Astrocyte of the cerebellum (primary cell): Measurements from ENCODE around the gene CHSY3.

Source experiments
- DNase-seq: peaks from one replicate; pipeline ENCODE4 v3.0.0-alpha.2; 2011; ENCODE audit warnings: low read depth
- H3K4me3 ChIP-seq: 2 replicates; pipeline ENCODE4 v1.5.1; 2011; ENCODE audit warnings: mild to moderate bottlenecking, low read depth, low read length, moderate library complexity
- CTCF ChIP-seq: IDR thresholded peaks from 2 replicates; pipeline ENCODE4 v1.5.1; 2012; ENCODE audit warnings: low read length, low read depth, moderate library complexity, mild to moderate bottlenecking; ENCODE audit errors: missing control alignments
- in situ Hi-C: cut with HindIII; loops from 2 replicates; pipeline ENCODE4 v1.10.0; 2017; ENCODE audit warnings: low sequenced_read_pairs

CHSY3 gene

GRCh38 chr5:130037905-130038304, 133.6 kb downstream of the CHSY3 start:
- no peak for TF ChIP-seq CTCF
- no peak for DNase-seq
- in situ Hi-C loops: no loop called here
- no peak overlapping the region for H3K4me3 ChIP-seq

- in situ Hi-C loops: no loop called here
- no peak for TF ChIP-seq CTCF
- H3K4me3 ChIP-seq: no peak overlapping the region
- no peak for DNase-seq
Observed at GRCh38 chr5:130043834-130044233, 139.6 kb downstream of the CHSY3 start.

GRCh38 chr5:130045334-130045733, 141.1 kb downstream of the CHSY3 start:
- H3K4me3 ChIP-seq: no peak overlapping the region
- in situ Hi-C loops: no loop called here
- TF ChIP-seq CTCF: no peak
- no peak for DNase-seq

DNA sequence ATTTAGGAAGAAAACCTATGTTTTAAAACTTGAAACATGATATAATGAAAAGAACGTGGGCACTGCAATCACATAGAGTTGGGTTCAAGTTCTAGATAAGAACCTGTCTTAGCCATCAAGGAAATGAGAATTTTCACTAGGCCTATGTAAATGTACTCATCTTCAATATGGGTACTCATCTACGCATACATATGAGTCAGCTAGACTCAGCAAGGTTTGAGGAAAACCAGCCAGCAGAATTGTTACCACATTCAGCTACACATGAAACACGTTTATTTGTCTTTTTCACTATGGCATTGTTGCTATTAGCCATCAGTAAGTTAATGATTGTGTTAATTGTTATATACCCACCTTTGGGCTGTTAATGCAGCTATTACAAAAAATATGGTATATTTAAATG, 146.3 kb downstream of the CHSY3 start:
- no peak overlapping the region for H3K4me3 ChIP-seq
- TF ChIP-seq CTCF: no peak
- in situ Hi-C loops: no loop called here
- no peak for DNase-seq

DNA sequence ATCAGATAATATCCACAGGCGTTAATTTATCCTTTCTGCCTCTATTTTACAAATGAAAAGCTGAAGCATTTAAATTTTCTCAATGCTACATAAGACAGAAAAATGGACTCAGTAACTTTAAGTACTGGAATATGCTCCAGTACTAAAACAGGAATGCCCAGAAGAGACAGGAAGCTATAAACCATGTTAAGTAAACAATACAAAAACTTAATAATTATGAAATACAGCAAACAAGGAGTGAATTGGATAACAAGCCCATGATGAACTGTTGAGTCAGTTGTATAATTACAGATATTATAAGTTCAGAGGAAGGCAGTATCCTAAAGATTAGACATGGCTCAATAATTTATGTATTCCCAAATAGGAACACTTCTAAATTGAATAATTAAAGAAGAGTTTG, 148.5 kb downstream of the CHSY3 start:
- no peak overlapping the region for H3K4me3 ChIP-seq
- no peak for TF ChIP-seq CTCF
- DNase-seq: no peak
- in situ Hi-C loops: no loop called here

GRCh38 chr5:130055572-130055971, 151.3 kb downstream of the CHSY3 start:
- no peak for DNase-seq
- no peak for TF ChIP-seq CTCF
- in situ Hi-C loops: no loop called here
- H3K4me3 ChIP-seq: no peak overlapping the region

DNA sequence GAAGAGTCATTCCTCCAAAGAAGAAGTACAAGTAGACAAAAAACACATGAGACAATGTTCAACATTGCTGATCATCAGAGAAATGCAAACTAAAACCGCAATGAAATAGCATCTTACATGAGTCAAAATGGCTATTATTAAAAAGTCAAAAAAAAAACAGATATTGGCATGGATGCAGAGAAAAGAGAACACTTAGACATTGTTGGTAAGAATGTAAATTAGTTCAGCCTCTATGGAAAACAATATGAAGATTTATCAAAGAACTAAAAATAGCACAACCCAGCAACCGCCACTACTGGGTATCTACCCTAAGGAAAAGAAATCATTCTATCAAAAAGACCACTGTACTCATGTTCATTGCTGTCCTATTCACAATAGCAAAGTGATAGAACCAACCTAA, 157.5 kb downstream of the CHSY3 start:
- in situ Hi-C loops: no loop called here
- H3K4me3 ChIP-seq: no peak overlapping the region
- DNase-seq: no peak
- no peak for TF ChIP-seq CTCF
